ENCODE measurements around the gene AICDA.
"Not testable (repeated sequence)": the region's sequence is repeated elsewhere in the genome, so short reads cannot be mapped to it uniquely, and the experiment has no call there.

The AICDA gene

GRCh38 chr12:8606890-8607289 is 5.8 kb downstream of the AICDA start:
- no peak for DNase-seq

- DNase-seq: no peak
These were observed 7.6 kb downstream of the AICDA start for GRCh38 chr12:8605057-8605456.

GRCh38 chr12:8603856-8604255 is 8.8 kb downstream of the AICDA start:
- DNase-seq: no peak

GRCh38 chr12:8603286-8603685 is 9.4 kb downstream of the AICDA start:
- DNase-seq: no peak

GRCh38 chr12:8596561-8596960 is 16.1 kb downstream of the AICDA start:
- no peak for DNase-seq

GRCh38 chr12:8594072-8594471 is 18.6 kb downstream of the AICDA start:
- no peak for DNase-seq

GRCh38 chr12:8593246-8593645 is 19.4 kb downstream of the AICDA start:
- DNase-seq: no peak

- DNase-seq: no peak
These were observed 21.7 kb downstream of the AICDA start for GRCh38 chr12:8590842-8591545.

- DNase-seq: no peak
These were observed 23.0 kb downstream of the AICDA start for GRCh38 chr12:8589679-8590078.

GRCh38 chr12:8584478-8584877 is 28.2 kb downstream of the AICDA start:
- not testable (repeated sequence) for DNase-seq

GRCh38 chr12:8584004-8584403 is 28.7 kb downstream of the AICDA start:
- DNase-seq: no peak

GRCh38 chr12:8581098-8581784 is 31.4 kb downstream of the AICDA start:
- no peak for DNase-seq

GRCh38 chr12:8577879-8578278 is 34.8 kb downstream of the AICDA start:
- no peak for DNase-seq

- DNase-seq: no peak
These were observed 40.2 kb downstream of the AICDA start for GRCh38 chr12:8572507-8572906.

GRCh38 chr12:8566525-8566924 is 46.1 kb downstream of the AICDA start:
- no peak for DNase-seq

- DNase-seq: not testable (repeated sequence)
These were observed 46.6 kb downstream of the AICDA start for GRCh38 chr12:8566052-8566451.

- DNase-seq: no peak
These were observed 48.0 kb downstream of the AICDA start for GRCh38 chr12:8564656-8565055.

- no peak for DNase-seq
These were observed 49.3 kb downstream of the AICDA start for GRCh38 chr12:8563356-8563755.

GRCh38 chr12:8562310-8562709 is 50.3 kb downstream of the AICDA start:
- DNase-seq: no peak

GRCh38 chr12:8561011-8561410 is 51.6 kb downstream of the AICDA start:
- DNase-seq: no peak

- DNase-seq: no peak
These were observed 53.0 kb downstream of the AICDA start for GRCh38 chr12:8559676-8560075.

- DNase-seq: no peak
These were observed 56.0 kb downstream of the AICDA start for GRCh38 chr12:8556531-8557097.

GRCh38 chr12:8554451-8555195 is 58.0 kb downstream of the AICDA start:
- no peak for DNase-seq

All from NCI-H82 (cell line).